Ovary (tissue), 9 donors: Measurements from ENCODE around the gene UCK1. TPM values are rescaled to one million over a fixed set of nuclear protein-coding genes. Genes with fewer than 3 reads are reported as not detected.

ENCODE experiments used
- DNase-seq, 5 donors: peaks; one replicate each; pipeline ENCODE4 v3.0.0-alpha.2; 2019 to 2020
- H3K27ac ChIP-seq, 2 donors: fragments of 200-600 bp; one replicate each; pipeline versions ENCODE4 v1.5.1 to v1.8.0; 2019 to 2022
- H3K27me3 ChIP-seq: fragments of 200-600 bp; one replicate; pipeline ENCODE4 v1.8.0; 2022
- H3K36me3 ChIP-seq: fragments of 200-600 bp; sonication (generic); one replicate; pipeline ENCODE4 v1.5.1; 2019
- H3K4me1 ChIP-seq: one replicate; pipeline ENCODE4 v1.8.1; 2013; ENCODE audit warnings: mild to moderate bottlenecking, moderate library complexity; ENCODE audit not compliant: insufficient read depth
- H3K4me3 ChIP-seq: fragments of 200-600 bp; sonication (generic); one replicate; pipeline ENCODE4 v1.5.1; 2017
- H3K9me3 ChIP-seq, 2 donors: fragments of 200-600 bp in 1 of 2; sonication (generic) in 1 of 2; one replicate each; pipeline versions ENCODE4 v1.5.1 to v1.8.1; 2013 to 2019; ENCODE audit warnings: mild to moderate bottlenecking in 1 of 2, moderate library complexity in 1 of 2
- EP300 ChIP-seq: sonication (generic); formaldehyde crosslinking; IDR thresholded peaks from one replicate; pipeline ENCODE4 v1.6.1; 2017; ENCODE audit warnings: antibody characterized with exemption
- POLR2A ChIP-seq: fragments of 450-650 bp; IDR thresholded peaks from one replicate; pipeline ENCODE4 v1.6.1; 2017; ENCODE audit warnings: antibody characterized with exemption, mild to moderate bottlenecking, moderate library complexity
- WGBS, 3 donors: extraction: QIAGEN DNeasy Blood & Tissue Kit in 1 of 3; methylation state at CpG; one replicate each; pipeline versions ENCODE4 v1.1.5 to v1.1.7; 2013 to 2017; 5-methylcytosine and 5-hydroxymethylcytosine counted together
- intact Hi-C, 4 donors: fragments of 100-400 bp; cut with DNase I; formaldehyde crosslinking; loops; one replicate each; pipeline versions ENCODE4 v1.11.0 to v1.15.1; 2022 to 2023
- polyA plus RNA-seq, 2 donors: library from polyadenylated mRNA; stranded (reverse); fragments of 200-250 nt in 1 of 2; fragments of 350-450 nt in 1 of 2; fragmentation: Illumina TruSeq in 1 of 2; extraction: RNeasy Lipid Tissue Mini Kit (QIAGEN cat#74804) in 1 of 2; gene quantifications; one replicate each; pipeline ENCODE4 v1.2.3, GENCODE V29; 2013 to 2014
- total RNA-seq, 7 donors: library from RNA; depleted of rRNA in 2 of 7; stranded (reverse); fragments of >200 nt in 2 of 7; fragmentation: NEBNext Ultra II Directional in 3 of 7; extraction: Animal tissue kit (Norgen Biotek cat#: 25700) in 3 of 7; gene quantifications; one replicate each; pipeline versions ENCODE4 v1.1.0 to v1.2.4, GENCODE V29; 2016 to 2023
- TF ChIP-seq, protein P1 (sequence below), 3 donors: fragments of 450-650 bp in 2 of 3; fragments of 200-600 bp in 1 of 3; IDR thresholded peaks; one replicate each; pipeline versions ENCODE4 v1.5.1 to v1.8.0; 2016 to 2022; ENCODE audit warnings: antibody characterized with exemption in 3 of 3, mild to moderate bottlenecking in 1 of 3
- donor health status: DM: no; HTN: no; CAD: no; lungs with moderate emphysema.
- donor health status: DM: no; HTN: no; CAD: no.
- donor health status: Bipolar disorder and iron deficiency.
- donor health status: DM: yes; HTN: yes; CAD: no.
- donor health status: DM: no; HTN: no; CAD: no.
- donor health status: DM: yes; HTN: yes; CAD: no.

The UCK1 gene
- total and polyA plus RNA-seq, 9 donors = 19.8 to 37.9 (median 29.7) TPM

GRCh38 chr9:131529597-131530545, 1.2 kb downstream of the UCK1 start:
- H3K4me3 ChIP-seq = peak overlapping the region; percentile 69
- 45 to 55% (median 50%) methylated on average over 24 of the region's 24 CpGs for WGBS, 3 donors
- H3K9me3 ChIP-seq = no peaks in the 10 kb centered on the region
- intact Hi-C loops = loop anchor here in 1 of 4 donors (10.0 kb wide), 1 partner anchor 205 kb away; no protein-coding TSS in a partner anchor
- no peaks in the 10 kb centered on the region for H3K36me3 ChIP-seq
- TF ChIP-seq, protein P1, sequence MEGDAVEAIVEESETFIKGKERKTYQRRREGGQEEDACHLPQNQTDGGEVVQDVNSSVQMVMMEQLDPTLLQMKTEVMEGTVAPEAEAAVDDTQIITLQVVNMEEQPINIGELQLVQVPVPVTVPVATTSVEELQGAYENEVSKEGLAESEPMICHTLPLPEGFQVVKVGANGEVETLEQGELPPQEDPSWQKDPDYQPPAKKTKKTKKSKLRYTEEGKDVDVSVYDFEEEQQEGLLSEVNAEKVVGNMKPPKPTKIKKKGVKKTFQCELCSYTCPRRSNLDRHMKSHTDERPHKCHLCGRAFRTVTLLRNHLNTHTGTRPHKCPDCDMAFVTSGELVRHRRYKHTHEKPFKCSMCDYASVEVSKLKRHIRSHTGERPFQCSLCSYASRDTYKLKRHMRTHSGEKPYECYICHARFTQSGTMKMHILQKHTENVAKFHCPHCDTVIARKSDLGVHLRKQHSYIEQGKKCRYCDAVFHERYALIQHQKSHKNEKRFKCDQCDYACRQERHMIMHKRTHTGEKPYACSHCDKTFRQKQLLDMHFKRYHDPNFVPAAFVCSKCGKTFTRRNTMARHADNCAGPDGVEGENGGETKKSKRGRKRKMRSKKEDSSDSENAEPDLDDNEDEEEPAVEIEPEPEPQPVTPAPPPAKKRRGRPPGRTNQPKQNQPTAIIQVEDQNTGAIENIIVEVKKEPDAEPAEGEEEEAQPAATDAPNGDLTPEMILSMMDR (IDR thresholded peaks at IDR 0.05) = no peak
- TF ChIP-seq POLR2A (no peak), EP300 (no peak)
- H3K4me1 ChIP-seq = peaks cover 7% of the 10 kb centered on the region
- peak overlapping the region in 1 of 2 donors; percentile 45 for H3K27ac ChIP-seq
- DNase-seq = no peak
- no peaks in the 10 kb centered on the region for H3K27me3 ChIP-seq

- no peak overlapping the region for H3K4me3 ChIP-seq
- 93 to 96% (median 94%) methylated on average over 35 of the region's 35 CpGs for WGBS, 3 donors
- peaks cover 7% of the 10 kb centered on the region for H3K4me1 ChIP-seq
- H3K27me3 ChIP-seq = no peaks in the 10 kb centered on the region
- intact Hi-C loops = no loop called here
- TF ChIP-seq EP300 (no peak), POLR2A (no peak)
- TF ChIP-seq, protein P1 (IDR thresholded peaks at IDR 0.05) = no peak
- H3K36me3 ChIP-seq = no peaks in the 10 kb centered on the region
- no peak overlapping the region for H3K27ac ChIP-seq
- H3K9me3 ChIP-seq = no peaks in the 10 kb centered on the region
- peak in 1 of 5 donors; percentile 29 for DNase-seq
Observed at GRCh38 chr9:131528886-131529505, 2.1 kb downstream of the UCK1 start.

- no peaks in the 10 kb centered on the region for H3K27me3 ChIP-seq
- no peaks in the 10 kb centered on the region for H3K9me3 ChIP-seq
- no peak for DNase-seq
- H3K27ac ChIP-seq = no peak overlapping the region
- 87 to 89% (median 89%) methylated on average over 7 of the region's 7 CpGs for WGBS, 3 donors
- H3K4me3 ChIP-seq = no peak overlapping the region
- no peaks in the 10 kb centered on the region for H3K36me3 ChIP-seq
- peaks cover 7% of the 10 kb centered on the region for H3K4me1 ChIP-seq
- intact Hi-C loops = no loop called here
- TF ChIP-seq, protein P1 (IDR thresholded peaks at IDR 0.05) = no peak
- no peak for TF ChIP-seq POLR2A
- no peak for TF ChIP-seq EP300
Observed at GRCh38 chr9:131528186-131528585, 2.9 kb downstream of the UCK1 start.

GRCh38 chr9:131525643-131526565, 5.2 kb downstream of the UCK1 start:
- 84 to 86% (median 85%) methylated on average over 19 of the region's 19 CpGs for WGBS, 3 donors
- no peak for DNase-seq
- Histone ChIP-seq H3K36me3 (no peaks in the 10 kb centered on the region), H3K4me3 (no peak overlapping the region), H3K4me1 (peaks cover 7% of the 10 kb centered on the region), H3K27ac (no peak overlapping the region), H3K27me3 (no peaks in the 10 kb centered on the region), H3K9me3 (no peaks in the 10 kb centered on the region)
- intact Hi-C loops = no loop called here
- TF ChIP-seq, protein P1 (IDR thresholded peaks at IDR 0.05) = no peak
- no peak for TF ChIP-seq EP300
- no peak for TF ChIP-seq POLR2A
